ENCODE data around the gene FAM174C.
"Not testable (repeated sequence)": the region's sequence is repeated elsewhere in the genome, so short reads cannot be mapped to it uniquely, and the experiment has no call there.

- not testable (repeated sequence) for TF ChIP-seq CTCF (optimal IDR thresholded peaks at IDR 0.05 in 1 of 3, IDR thresholded peaks at IDR 0.05 in 1 of 3, conservative IDR thresholded peaks at IDR 0.05 in 1 of 3; ENCODE audit: extremely low read depth in 1 of 3, insufficient read depth in 2 of 3, low read length in 3 of 3); EZH2 (IDR thresholded peaks at IDR 0.05; ENCODE audit: low read length)
These were observed 44.9 kb downstream of the FAM174C start for GRCh38 chr19:1320282-1320650.

Measured in keratinocyte (primary cell).